Medulla oblongata (tissue), 1 donor: Measurements from ENCODE around the gene FAM221B.

Source experiments
- DNase-seq: peaks from one replicate; pipeline ENCODE4 v3.0.0-alpha.2; 2015; ENCODE audit errors: extremely low spot score

FAM221B gene

GRCh38 chr9:35820076-35820475, 8.5 kb downstream of the FAM221B start:
- no peak for DNase-seq

- no peak for DNase-seq
Measured at GRCh38 chr9:35818341-35818740, 10.2 kb downstream of the FAM221B start.

GRCh38 chr9:35816708-35817107, 11.8 kb downstream of the FAM221B start:
- DNase-seq: no peak

GRCh38 chr9:35814841-35815543, 13.5 kb downstream of the FAM221B start, which contains the start of gene HINT2:
TSS of gene HINT2 (minus strand) at chr9:35815042. CDS start at chr9:35814979, 63 bp downstream.
- DNase-seq: peak; percentile 99

- peak; percentile 69 for DNase-seq
Measured at GRCh38 chr9:35814106-35814840, 14.3 kb downstream of the FAM221B start.

GRCh38 chr9:35813434-35814105, 15.0 kb downstream of the FAM221B start:
- no peak for DNase-seq

GRCh38 chr9:35812025-35812602, 16.4 kb downstream of the FAM221B start, which contains the start of gene SPAG8:
TSS of gene SPAG8 (minus strand) at chr9:35812262. CDS start at chr9:35812147, 115 bp downstream.
- DNase-seq: peak; percentile 96

- peak; percentile 28 for DNase-seq
Measured at GRCh38 chr9:35811381-35812024, 17.0 kb downstream of the FAM221B start.

- DNase-seq: no peak
Measured at GRCh38 chr9:35810122-35810521, 18.4 kb downstream of the FAM221B start.

- no peak for DNase-seq
Measured at GRCh38 chr9:35808433-35808832, 20.1 kb downstream of the FAM221B start.

- DNase-seq: no peak
Measured at GRCh38 chr9:35806101-35806500, 22.4 kb downstream of the FAM221B start.

GRCh38 chr9:35801328-35802128, 27.0 kb downstream of the FAM221B start:
- DNase-seq: no peak

GRCh38 chr9:35800530-35800929, 28.0 kb downstream of the FAM221B start:
- no peak for DNase-seq

- DNase-seq: no peak
Measured at GRCh38 chr9:35798658-35799374, 29.7 kb downstream of the FAM221B start.

GRCh38 chr9:35797311-35798109, 31.0 kb downstream of the FAM221B start:
- no peak for DNase-seq

- DNase-seq: no peak
Measured at GRCh38 chr9:35795695-35796094, 32.8 kb downstream of the FAM221B start.

GRCh38 chr9:35793461-35793860, 35.1 kb downstream of the FAM221B start:
- no peak for DNase-seq

GRCh38 chr9:35792826-35793225, 35.7 kb downstream of the FAM221B start:
- no peak for DNase-seq
